HG03280 (cell line): ENCODE measurements around the gene KIF2C.
"Not testable (repeated sequence)": the region's sequence is repeated elsewhere in the genome, so short reads cannot be mapped to it uniquely, and the experiment has no call there.

Source experiments
- ATAC-seq: cut with Tn5 transposase; IDR thresholded peaks from one replicate; pipeline ENCODE4 v1.9.1; 2021; ENCODE audit warnings: mild to moderate bottlenecking, moderate library complexity; ENCODE audit not compliant: unreplicated experiment

Gene KIF2C

GRCh38 chr1:44739307-44740178 is at the start of gene KIF2C:
KIF2C (plus strand) TSS chr1:44739837; CDS start chr1:44739933, 96 bp downstream.
- ATAC-seq = peak; percentile 99

GRCh38 chr1:44693159-44693558 is 46.5 kb upstream of the KIF2C start:
- no peak for ATAC-seq

GRCh38 chr1:44693900-44694299 is 45.7 kb upstream of the KIF2C start:
- ATAC-seq = no peak

GRCh38 chr1:44694863-44695478 is 44.7 kb upstream of the KIF2C start:
- ATAC-seq = peak; percentile 55

GRCh38 chr1:44695671-44696070 is 44.0 kb upstream of the KIF2C start:
- no peak for ATAC-seq

- no peak for ATAC-seq
These were observed 43.5 kb upstream of the KIF2C start for GRCh38 chr1:44696101-44696500.

GRCh38 chr1:44696789-44697345 is 42.8 kb upstream of the KIF2C start:
- ATAC-seq = no peak

GRCh38 chr1:44698138-44698537 is 41.5 kb upstream of the KIF2C start:
- ATAC-seq = no peak

GRCh38 chr1:44699375-44699774 is 40.3 kb upstream of the KIF2C start:
- ATAC-seq = not testable (repeated sequence)

- no peak for ATAC-seq
These were observed 39.1 kb upstream of the KIF2C start for GRCh38 chr1:44700573-44700972.

GRCh38 chr1:44701141-44701573 is 38.5 kb upstream of the KIF2C start:
- no peak for ATAC-seq

- ATAC-seq = no peak
These were observed 34.2 kb upstream of the KIF2C start for GRCh38 chr1:44705470-44705869.

- no peak for ATAC-seq
These were observed 33.7 kb upstream of the KIF2C start for GRCh38 chr1:44705938-44706337.

GRCh38 chr1:44707112-44707881 is 32.3 kb upstream of the KIF2C start:
- ATAC-seq = no peak

- ATAC-seq = no peak
These were observed 31.4 kb upstream of the KIF2C start for GRCh38 chr1:44707959-44708831.

- ATAC-seq = no peak
These were observed 26.3 kb upstream of the KIF2C start for GRCh38 chr1:44713321-44713781.

- no peak for ATAC-seq
These were observed 25.1 kb upstream of the KIF2C start for GRCh38 chr1:44714532-44714931.

- ATAC-seq = no peak
These were observed 24.6 kb upstream of the KIF2C start for GRCh38 chr1:44714944-44715571.

GRCh38 chr1:44717156-44717555 is 22.5 kb upstream of the KIF2C start:
- ATAC-seq = no peak

GRCh38 chr1:44717653-44718052 is 22.0 kb upstream of the KIF2C start:
- ATAC-seq = no peak
